K562 (cell line): ENCODE measurements around the gene PLA2G7. TPM values are rescaled to one million over a fixed set of nuclear protein-coding genes. Genes with fewer than 3 reads are reported as not detected.

ENCODE experiments used
- ATAC-seq: fragments of 200-7000 bp; cut with Tn5 transposase; 3 replicates; pipeline ENCODE4 v1.9.1; 2020; ENCODE audit warnings: moderate library complexity
- BruUV-seq: library from RNA; stranded (reverse); fragments of 400-500 nt; replicated peaks from 2 replicates; lab custom pipeline; 2021; lab: Mats Ljungman, UMichigan
- CTCF ChIA-PET: fragments of 300-600 bp; formaldehyde crosslinking; extraction: SDS; loops from one replicate; lab custom pipeline; 2021; ENCODE audit warnings: low intra/inter-chr PET ratio; lab: Yijun Ruan, JAX
- POLR2A ChIA-PET: fragments of 300-600, 350-650 bp; sonication (Branson Sonifier 250); formaldehyde crosslinking; extraction: SDS; loops from one replicate; lab custom pipeline; 2021; ENCODE audit warnings: antibody characterized with exemption, inconsistent platforms; lab: Yijun Ruan, JAX
- DNase-seq, 4 experiments: peaks; one replicate each; pipeline versions ENCODE4 v3.0.0 to v3.0.0-alpha.2; 2011 to 2018; ENCODE audit warnings: low spot score in 3 of 4, mixed read lengths in 3 of 4; ENCODE audit errors: extremely low read depth in 1 of 4
- FAIRE-seq: peaks from 2 replicates; lab custom pipeline; 2011; peaks lifted over from hg19 to GRCh38; lab: Jason Lieb, UNC
- H2AFZ ChIP-seq: 2 replicates; pipeline ENCODE4 v1.6.0; 2011; ENCODE audit warnings: low read depth, low read length, control low read depth, inconsistent platforms
- H3K27ac ChIP-seq: fragments of 200-600 bp; 3 replicates; pipeline ENCODE4 v1.8.0; 2011; ENCODE audit warnings: low read depth, mild to moderate bottlenecking, control low read depth, inconsistent platforms, low read length, moderate library complexity, mixed read lengths; ENCODE audit errors: extremely low read depth
- H3K27me3 ChIP-seq, 2 experiments: fragments of 300-600 bp in 1 of 2; 2 replicates in 1 of 2; 3 replicates in 1 of 2; pipeline versions ENCODE4 v1.6.0 to v1.8.0; 2011; ENCODE audit warnings: inconsistent platforms in 2 of 2, low read length in 2 of 2, mild to moderate bottlenecking in 1 of 2, mixed read lengths in 1 of 2, moderate library complexity in 1 of 2; ENCODE audit not compliant: control insufficient read depth in 2 of 2, insufficient read depth in 2 of 2
- H3K36me3 ChIP-seq: fragments of 300-600 bp; 3 replicates; pipeline ENCODE4 v1.8.0; 2011; ENCODE audit warnings: mild to moderate bottlenecking, low read length, inconsistent platforms; ENCODE audit not compliant: control insufficient read depth, insufficient read depth
- H3K4me1 ChIP-seq, 2 experiments: fragments of 200-600 bp in 1 of 2; replicated peaks in 1 of 2; 2 replicates in 1 of 2; 3 replicates in 1 of 2; pipeline versions ENCODE4 v1.5.1 to v1.8.0; 2011; ENCODE audit warnings: inconsistent platforms in 2 of 2, low read length in 2 of 2, mild to moderate bottlenecking in 1 of 2, mixed read lengths in 1 of 2, moderate library complexity in 1 of 2; ENCODE audit not compliant: control insufficient read depth in 2 of 2, insufficient read depth in 2 of 2
- H3K4me2 ChIP-seq: 2 replicates; pipeline ENCODE4 v1.6.1; 2011; ENCODE audit warnings: low read length, control low read depth, inconsistent platforms, mixed read lengths; ENCODE audit not compliant: insufficient read depth
- H3K4me3 ChIP-seq: fragments of 200-600 bp; sonication (generic), shearing (Covaris generic); 2 replicates; pipeline ENCODE4 v1.5.1; 2016; ENCODE audit warnings: control low read depth, inconsistent platforms
- H3K79me2 ChIP-seq: fragments of 200-600 bp; 3 replicates; pipeline ENCODE4 v1.8.0; 2011; ENCODE audit warnings: low read length, inconsistent platforms; ENCODE audit not compliant: control insufficient read depth, insufficient read depth
- H3K9ac ChIP-seq, 2 experiments: 2 replicates each; pipeline versions ENCODE4 v1.6.0 to v1.6.1; 2011; ENCODE audit warnings: low read depth in 2 of 2, low read length in 2 of 2, control low read depth in 1 of 2, inconsistent platforms in 1 of 2, mild to moderate bottlenecking in 1 of 2, mixed read lengths in 1 of 2; ENCODE audit not compliant: insufficient read depth in 1 of 2
- H3K9me1 ChIP-seq: one replicate; pipeline ENCODE4 v1.6.0; 2011; ENCODE audit warnings: inconsistent platforms, mild to moderate bottlenecking, low read length, moderate library complexity; ENCODE audit not compliant: control insufficient read depth, insufficient read depth
- H3K9me3 ChIP-seq: replicated peaks from 2 replicates; pipeline ENCODE4 v1.5.1; 2011; ENCODE audit warnings: low read depth, low read length, inconsistent platforms; ENCODE audit not compliant: control insufficient read depth, insufficient read depth
- H4K20me1 ChIP-seq: replicated peaks from 2 replicates; pipeline ENCODE4 v1.6.1; 2011; ENCODE audit warnings: low read length, inconsistent platforms, mixed read lengths; ENCODE audit not compliant: control insufficient read depth, insufficient read depth
- BCL6 ChIP-seq: fragments of 250-450 bp; sonication (Bioruptor Pico); IDR thresholded peaks from 2 replicates; pipeline ENCODE4 v1.4.0; 2020
- ILK ChIP-seq: fragments of 450-650 bp; IDR thresholded peaks from 2 replicates; pipeline ENCODE4 v1.6.1; 2016; ENCODE audit warnings: missing genetic modification characterization, low read depth, mild to moderate bottlenecking, missing compliant biosample characterization, moderate library complexity, borderline replicate concordance
- JUND ChIP-seq, 2 experiments: IDR thresholded peaks; 2 replicates in 1 of 2; 3 replicates in 1 of 2; pipeline ENCODE4 v1.6.1; 2011; ENCODE audit warnings: borderline replicate concordance in 2 of 2, low read depth in 2 of 2, low read length in 2 of 2, improper control_type of control experiment in 1 of 2, missing biosample characterization in 1 of 2, missing genetic modification characterization in 1 of 2, missing genetic modification reagents in 1 of 2
- SREBF1 ChIP-seq: fragments of 150-350 bp; IDR thresholded peaks from 2 replicates; pipeline ENCODE4 v1.6.1; 2014; ENCODE audit warnings: antibody characterized with exemption, low read depth, low read length, borderline replicate concordance
- ZC3H11A ChIP-seq: IDR thresholded peaks from 2 replicates; pipeline ENCODE4 v1.6.1; 2012; ENCODE audit warnings: low read depth, low read length, improper control_type of control experiment
- ZNF23 ChIP-seq: fragments of 250-450 bp; sonication (Bioruptor Pico); IDR thresholded peaks from 2 replicates; pipeline ENCODE4 v1.4.0; 2020; ENCODE audit warnings: mild to moderate bottlenecking
- ZNF239 ChIP-seq: fragments of 250-450 bp; sonication (Bioruptor Pico); IDR thresholded peaks from 2 replicates; pipeline ENCODE4 v1.4.0; 2020; ENCODE audit warnings: mild to moderate bottlenecking
- ZNF3 ChIP-seq: fragments of 250-450 bp; sonication (Bioruptor Pico); IDR thresholded peaks from 2 replicates; pipeline ENCODE4 v1.5.0; 2021; ENCODE audit warnings: mild to moderate bottlenecking, moderate library complexity
- ZNF347 ChIP-seq: fragments of 450-650 bp; formaldehyde crosslinking; IDR thresholded peaks from 2 replicates; pipeline ENCODE4 v1.4.0; 2020; ENCODE audit warnings: low read depth, mild to moderate bottlenecking, moderate library complexity
- WGBS: fragments of 100-300 bp; shearing (Covaris generic); methylation state at CpG from one replicate; pipeline ENCODE4 v1.1.6; 2016; ENCODE audit warnings: low coverage, mixed read lengths; ENCODE audit not compliant: insufficient coverage; ENCODE audit errors: missing lambda C conversion rate; 5-methylcytosine and 5-hydroxymethylcytosine counted together
- in situ Hi-C: fragments of 300-500 bp; cut with MboI; formaldehyde crosslinking; loops from 4 replicates; pipeline ENCODE4 v1.15.0; 2018; ENCODE audit warnings: inconsistent platforms, mixed read lengths
- intact Hi-C: fragments of 100-400 bp; cut with micrococcal nuclease; formaldehyde crosslinking; loops from 2 replicates; pipeline ENCODE4 v1.14.2; 2022
- polyA plus RNA-seq, 8 experiments: library from polyadenylated mRNA; depleted of rRNA in 4 of 8; stranded (reverse) in 5 of 8; unstranded in 3 of 8; fragments of >200 nt; fragmentation: Nextera tagmentation in 2 of 8; fragmentation: Illumina TruSeq in 1 of 8; extraction: Ambion mirVana in 2 of 8; extraction: Trizol in 1 of 8; gene quantifications; 2 replicates each; pipeline versions ENCODE4 v1.2.1 to v1.2.3, GENCODE V29; 2011 to 2014; ENCODE audit warnings: inconsistent platforms in 1 of 8, missing spikeins in 1 of 8
- total RNA-seq, 7 experiments: library from RNA; depleted of rRNA in 6 of 7; stranded (reverse); fragments of >200 nt in 6 of 7; fragmentation: Illumina TruSeq in 2 of 7; extraction: Trizol in 2 of 7; gene quantifications; 2 replicates each; pipeline versions ENCODE4 v1.2.1 to v1.2.3, GENCODE V29; 2011 to 2021; ENCODE audit warnings: low replicate concordance in 1 of 7
- TF ChIP-seq, protein P1 (sequence below): sonication (generic); formaldehyde crosslinking; IDR thresholded peaks from 2 replicates; pipeline ENCODE4 v1.9.0; 2022; ENCODE audit warnings: mild to moderate bottlenecking, missing genetic modification reagents
- TF ChIP-seq, protein P2 (sequence below), 2 experiments: fragments of 450-650 bp; IDR thresholded peaks; 2 replicates each; pipeline ENCODE4 v1.6.1; 2016

The PLA2G7 gene
- total and polyA plus RNA-seq, 9 of the 15 experiments (the other 6 are each of a cell fraction or from before 2014, with no cell fraction given) = not detected

DNA sequence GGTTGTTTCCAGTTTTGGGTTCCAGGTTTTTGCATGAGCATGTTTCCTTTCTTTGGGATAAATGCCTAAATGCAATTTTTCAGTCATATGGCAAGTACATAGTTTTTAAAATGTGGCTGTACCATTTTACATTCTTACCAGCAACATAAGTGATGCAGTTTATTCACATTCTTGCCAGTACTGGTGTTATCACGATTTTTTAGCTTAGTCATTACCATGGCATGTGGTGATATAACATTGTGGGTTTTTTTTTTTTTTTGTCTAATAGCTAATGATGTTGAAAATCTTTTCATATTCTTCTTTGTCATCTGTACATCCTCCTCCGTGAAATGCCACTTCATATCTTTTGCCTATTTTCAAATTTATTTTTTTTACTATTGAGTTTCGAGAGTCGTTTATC is 50.4 kb downstream of the PLA2G7 start:
- H3K4me1 ChIP-seq = peaks cover 0 to 14% of the 10 kb centered on the region in 2 experiments; a peak in 2 of 5 replicates
- H3K27ac ChIP-seq = no peak overlapping the region
- POLR2A ChIA-PET = no interaction called here
- no peak overlapping the region for H3K9ac ChIP-seq
- no peak for FAIRE-seq
- DNase-seq = no peak
- no peak overlapping the region for H2AFZ ChIP-seq
- in situ Hi-C loops = no loop called here
- H4K20me1 ChIP-seq = no peaks in the 10 kb centered on the region
- no peaks in the 10 kb centered on the region for H3K9me3 ChIP-seq
- H3K4me3 ChIP-seq = no peak overlapping the region
- ATAC-seq = no peak
- H3K27me3 ChIP-seq = peaks cover 0 to 11% of the 10 kb centered on the region in 2 experiments; a peak in 1 of 5 replicates
- H3K79me2 ChIP-seq = no peaks in the 10 kb centered on the region
- no TSS peak for BruUV-seq
- intact Hi-C loops = no loop called here
- TF ChIP-seq JUND (IDR thresholded peaks at IDR 0.05; ENCODE audit: borderline replicate concordance, low read depth, low read length) (no peak), JUND (tag; IDR thresholded peaks at IDR 0.05; ENCODE audit: borderline replicate concordance, low read depth, low read length) (no peak), SREBF1 (no peak), ILK (tag) (no peak), ZC3H11A (no peak), ZNF23 (CRISPR knock-in tag) (no peak), ZNF3 (CRISPR knock-in tag) (no peak), ZNF239 (CRISPR knock-in tag) (no peak), BCL6 (no peak), ZNF347 (CRISPR knock-in tag) (no peak)
- TF ChIP-seq, protein P1, sequence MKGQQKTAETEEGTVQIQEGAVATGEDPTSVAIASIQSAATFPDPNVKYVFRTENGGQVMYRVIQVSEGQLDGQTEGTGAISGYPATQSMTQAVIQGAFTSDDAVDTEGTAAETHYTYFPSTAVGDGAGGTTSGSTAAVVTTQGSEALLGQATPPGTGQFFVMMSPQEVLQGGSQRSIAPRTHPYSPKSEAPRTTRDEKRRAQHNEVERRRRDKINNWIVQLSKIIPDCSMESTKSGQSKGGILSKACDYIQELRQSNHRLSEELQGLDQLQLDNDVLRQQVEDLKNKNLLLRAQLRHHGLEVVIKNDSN = no peak
- TF ChIP-seq, protein P2, sequence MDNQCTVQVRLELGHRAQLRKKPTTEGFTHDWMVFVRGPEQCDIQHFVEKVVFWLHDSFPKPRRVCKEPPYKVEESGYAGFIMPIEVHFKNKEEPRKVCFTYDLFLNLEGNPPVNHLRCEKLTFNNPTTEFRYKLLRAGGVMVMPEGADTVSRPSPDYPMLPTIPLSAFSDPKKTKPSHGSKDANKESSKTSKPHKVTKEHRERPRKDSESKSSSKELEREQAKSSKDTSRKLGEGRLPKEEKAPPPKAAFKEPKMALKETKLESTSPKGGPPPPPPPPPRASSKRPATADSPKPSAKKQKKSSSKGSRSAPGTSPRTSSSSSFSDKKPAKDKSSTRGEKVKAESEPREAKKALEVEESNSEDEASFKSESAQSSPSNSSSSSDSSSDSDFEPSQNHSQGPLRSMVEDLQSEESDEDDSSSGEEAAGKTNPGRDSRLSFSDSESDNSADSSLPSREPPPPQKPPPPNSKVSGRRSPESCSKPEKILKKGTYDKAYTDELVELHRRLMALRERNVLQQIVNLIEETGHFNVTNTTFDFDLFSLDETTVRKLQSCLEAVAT (IDR thresholded peaks at IDR 0.05) = no peak
- TF ChIP-seq, all 486 proteins: peak for 0
- 0% methylated on average over 4 of the region's 4 CpGs for WGBS
- no peak overlapping the region for H3K4me2 ChIP-seq
- no peaks in the 10 kb centered on the region for H3K36me3 ChIP-seq
- H3K9me1 ChIP-seq = no peaks in the 10 kb centered on the region
- CTCF ChIA-PET = no interaction called here
